Measurements from ENCODE around the gene NAXE.

DNA sequence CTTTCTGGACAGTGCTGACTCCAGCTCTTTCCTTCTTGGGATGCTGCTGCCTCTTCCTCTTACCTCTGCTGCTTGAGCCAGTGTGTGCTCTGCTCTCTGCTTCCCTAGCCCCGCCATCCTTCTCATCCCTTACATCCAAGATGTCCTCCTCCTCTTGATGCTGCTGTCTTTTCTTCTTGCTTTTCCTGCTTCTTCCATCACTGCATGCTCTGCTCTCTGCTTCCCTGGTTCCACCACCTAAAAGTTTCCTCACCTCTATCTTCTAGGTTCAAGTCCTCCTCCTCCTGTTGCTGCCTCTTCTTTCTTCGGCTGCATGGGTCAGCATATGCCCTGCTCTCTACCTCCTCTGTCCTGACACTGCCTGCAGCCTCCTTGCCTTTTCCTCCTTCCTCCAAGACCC lies 3.4 kb downstream of the NAXE start:
- TF ChIP-seq, protein P1, sequence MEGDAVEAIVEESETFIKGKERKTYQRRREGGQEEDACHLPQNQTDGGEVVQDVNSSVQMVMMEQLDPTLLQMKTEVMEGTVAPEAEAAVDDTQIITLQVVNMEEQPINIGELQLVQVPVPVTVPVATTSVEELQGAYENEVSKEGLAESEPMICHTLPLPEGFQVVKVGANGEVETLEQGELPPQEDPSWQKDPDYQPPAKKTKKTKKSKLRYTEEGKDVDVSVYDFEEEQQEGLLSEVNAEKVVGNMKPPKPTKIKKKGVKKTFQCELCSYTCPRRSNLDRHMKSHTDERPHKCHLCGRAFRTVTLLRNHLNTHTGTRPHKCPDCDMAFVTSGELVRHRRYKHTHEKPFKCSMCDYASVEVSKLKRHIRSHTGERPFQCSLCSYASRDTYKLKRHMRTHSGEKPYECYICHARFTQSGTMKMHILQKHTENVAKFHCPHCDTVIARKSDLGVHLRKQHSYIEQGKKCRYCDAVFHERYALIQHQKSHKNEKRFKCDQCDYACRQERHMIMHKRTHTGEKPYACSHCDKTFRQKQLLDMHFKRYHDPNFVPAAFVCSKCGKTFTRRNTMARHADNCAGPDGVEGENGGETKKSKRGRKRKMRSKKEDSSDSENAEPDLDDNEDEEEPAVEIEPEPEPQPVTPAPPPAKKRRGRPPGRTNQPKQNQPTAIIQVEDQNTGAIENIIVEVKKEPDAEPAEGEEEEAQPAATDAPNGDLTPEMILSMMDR (IDR thresholded peaks at IDR 0.05) = no peak
- TF ChIP-seq POLR2A (IDR thresholded peaks at IDR 0.05) (no peak), EP300 (IDR thresholded peaks at IDR 0.05) (no peak)

All from suprapubic skin (tissue), 3 donors.